GM19025 (cell line): ENCODE data around the gene PNMA8A.

Experiments
- ATAC-seq: cut with Tn5 transposase; IDR thresholded peaks from one replicate; pipeline ENCODE4 v1.9.1; 2021; ENCODE audit warnings: mild to moderate bottlenecking, low read depth, moderate library complexity; ENCODE audit not compliant: unreplicated experiment

The PNMA8A gene

GRCh38 chr19:46493236-46494145, 22.1 kb upstream of the PNMA8A start:
- ATAC-seq = no peak

- no peak for ATAC-seq
Measured at GRCh38 chr19:46492841-46493235, 21.5 kb upstream of the PNMA8A start.

- no peak for ATAC-seq
Measured at GRCh38 chr19:46491975-46492682, 20.8 kb upstream of the PNMA8A start.

DNA sequence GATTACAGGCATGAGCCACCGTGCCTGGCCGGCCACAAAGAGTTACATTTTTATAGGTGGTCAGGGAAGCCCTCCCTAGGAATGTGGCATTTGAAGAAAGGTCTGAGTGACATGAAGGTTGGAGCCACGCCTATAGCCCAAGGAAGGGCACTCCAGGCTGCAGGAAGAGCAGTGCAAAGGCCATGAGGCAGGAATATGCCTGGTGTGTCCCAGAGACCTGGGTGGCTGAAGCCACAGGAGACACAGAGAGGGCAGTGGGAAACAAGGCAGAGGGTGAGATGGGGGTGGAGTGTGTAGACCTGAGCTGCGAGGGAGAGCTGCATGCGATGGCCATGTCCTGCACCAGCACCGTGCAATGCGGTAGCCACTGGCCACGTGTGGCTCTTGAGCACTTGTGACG, 19.4 kb upstream of the PNMA8A start:
- no peak for ATAC-seq

GRCh38 chr19:46489445-46490272, 18.3 kb upstream of the PNMA8A start:
- ATAC-seq = no peak

GRCh38 chr19:46488551-46488950, 17.2 kb upstream of the PNMA8A start:
- ATAC-seq = no peak

DNA sequence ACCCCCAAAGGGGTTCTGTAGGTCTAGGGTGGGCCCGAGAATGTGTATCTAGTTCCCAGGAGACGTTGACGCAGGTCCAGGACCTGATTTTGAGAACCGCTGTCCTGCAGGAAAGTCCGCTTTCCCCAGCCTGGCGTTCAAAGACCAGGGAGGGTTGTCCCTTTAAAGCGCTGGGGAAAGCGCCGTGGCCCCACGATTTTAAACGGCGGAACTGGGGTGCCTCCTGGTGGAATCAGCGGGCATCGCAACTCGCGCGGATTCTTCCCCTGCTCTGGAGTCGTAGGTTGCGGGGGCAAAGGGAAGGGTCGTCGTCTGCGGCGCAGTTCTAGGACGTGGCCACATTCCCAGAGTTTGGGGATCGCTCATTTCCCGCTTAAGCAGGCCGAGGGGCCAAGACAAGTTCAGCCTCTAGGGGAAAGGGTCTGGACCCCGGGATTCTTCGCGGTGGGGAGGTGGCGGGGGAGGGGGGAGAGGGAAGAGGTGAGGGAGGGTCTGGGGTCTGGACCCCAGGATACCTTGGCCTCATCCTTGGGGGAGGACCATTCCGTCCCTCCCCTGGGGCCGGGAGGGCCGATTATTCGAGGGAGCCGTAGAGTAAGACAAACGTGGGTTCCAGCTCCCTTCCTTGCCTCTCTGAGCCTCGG, 16.6 kb upstream of the PNMA8A start:
- no peak for ATAC-seq

DNA sequence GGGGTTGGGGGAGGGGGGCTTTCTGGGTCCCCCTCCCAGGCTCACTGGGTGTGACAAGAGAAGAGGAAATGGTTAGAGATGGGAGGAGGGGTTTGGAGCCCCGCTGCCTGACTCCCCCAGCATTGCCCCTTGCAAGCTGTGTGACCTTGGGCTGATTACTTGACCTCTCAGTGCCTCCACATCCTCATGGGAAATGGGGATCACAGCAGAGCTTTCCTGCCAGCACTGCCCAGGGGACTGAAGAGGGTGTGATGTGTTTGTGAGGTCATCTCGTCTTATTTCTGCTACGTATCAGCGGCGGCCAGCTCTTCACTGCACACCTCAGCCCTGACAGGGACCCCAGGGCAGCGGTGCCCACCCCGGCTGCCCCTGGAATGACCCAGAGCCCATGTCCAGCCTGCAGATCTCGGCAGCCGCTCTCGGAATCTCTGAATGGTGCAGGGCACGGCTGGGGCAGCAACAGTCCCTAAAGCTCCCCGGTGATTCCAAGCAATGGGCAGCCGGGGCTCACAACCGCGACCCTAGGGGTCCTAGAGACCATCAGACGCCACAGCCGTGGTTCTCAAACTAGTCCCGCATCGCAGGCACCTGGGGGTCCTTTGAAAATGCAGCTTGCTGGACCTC, 15.9 kb upstream of the PNMA8A start:
- no peak for ATAC-seq

- ATAC-seq = no peak
Measured at GRCh38 chr19:46486358-46486757, 15.0 kb upstream of the PNMA8A start.

GRCh38 chr19:46484656-46485055, 13.3 kb upstream of the PNMA8A start:
- no peak for ATAC-seq

DNA sequence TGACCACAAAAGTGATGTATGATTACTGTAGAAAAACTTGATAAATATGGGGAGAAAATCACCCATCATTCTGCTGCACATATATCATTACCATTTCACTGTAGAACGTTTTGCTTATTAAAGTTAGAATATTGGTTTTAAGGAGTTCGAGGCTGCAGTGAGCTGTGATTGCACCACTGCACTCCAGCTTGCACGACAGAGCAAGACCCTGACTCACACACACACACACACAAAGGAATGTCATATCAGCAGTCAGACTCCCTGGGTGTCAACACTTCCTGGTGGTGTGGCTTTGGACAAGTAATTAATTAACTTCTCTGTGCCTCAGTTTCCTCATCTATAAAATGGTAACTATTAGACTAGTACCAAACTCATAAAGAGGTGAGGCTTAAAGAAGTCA, 11.3 kb upstream of the PNMA8A start:
- ATAC-seq = no peak

GRCh38 chr19:46481947-46482346, 10.6 kb upstream of the PNMA8A start:
- no peak for ATAC-seq

GRCh38 chr19:46481223-46481848, 10.0 kb upstream of the PNMA8A start:
- ATAC-seq = no peak

GRCh38 chr19:46480415-46480814, 9.1 kb upstream of the PNMA8A start:
- ATAC-seq = no peak

DNA sequence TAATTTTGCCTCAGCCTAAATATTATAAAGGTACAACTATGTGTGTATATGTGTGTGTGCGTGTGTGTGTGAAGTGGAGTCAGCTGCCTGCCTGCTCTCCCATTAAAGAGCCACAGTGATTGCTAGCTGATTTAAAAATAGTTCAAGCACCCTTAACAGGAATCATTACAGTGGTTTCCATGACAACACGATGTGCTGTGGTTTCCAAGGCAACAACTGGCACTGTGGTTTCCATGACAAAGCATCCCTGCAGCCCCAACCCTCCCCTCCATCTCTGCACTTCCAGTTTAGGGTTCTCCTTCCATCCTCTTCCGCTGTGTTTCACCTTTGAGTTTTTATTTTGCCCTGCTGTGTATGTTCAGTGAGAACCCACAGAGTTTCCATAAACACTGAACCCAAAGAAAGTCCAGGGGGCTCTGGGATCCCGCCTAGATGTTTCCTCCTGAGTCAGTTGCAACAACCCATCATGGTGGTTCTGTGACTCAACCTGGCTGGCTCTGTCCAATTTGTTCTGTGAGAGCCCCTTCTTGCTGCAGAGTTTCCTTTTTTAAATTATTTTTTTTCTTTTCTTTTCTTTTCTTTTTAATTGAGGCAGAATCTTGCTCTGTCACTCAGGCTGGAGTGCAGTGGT, 7.1 kb upstream of the PNMA8A start:
- ATAC-seq = no peak

DNA sequence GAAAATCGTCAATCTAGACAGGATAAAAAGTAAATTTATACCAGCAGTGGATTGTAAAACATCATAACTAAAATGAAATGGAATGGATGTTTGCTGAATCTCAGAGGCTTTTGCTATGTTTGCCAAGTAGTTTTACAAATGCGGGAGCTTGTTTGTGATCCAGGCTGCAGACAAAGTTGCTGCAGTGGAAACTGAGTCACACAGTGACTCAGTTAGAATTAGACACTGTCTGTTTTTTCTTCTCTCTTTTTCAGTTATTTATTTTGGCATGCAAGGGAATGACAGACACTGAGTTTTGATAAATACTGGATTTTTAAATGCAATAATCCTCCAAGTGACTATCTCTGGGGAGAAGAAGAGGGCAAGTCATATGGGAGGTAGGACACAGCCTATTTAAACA, 4.6 kb upstream of the PNMA8A start:
- no peak for ATAC-seq

GRCh38 chr19:46474211-46474610, 2.8 kb upstream of the PNMA8A start:
- ATAC-seq = no peak

DNA sequence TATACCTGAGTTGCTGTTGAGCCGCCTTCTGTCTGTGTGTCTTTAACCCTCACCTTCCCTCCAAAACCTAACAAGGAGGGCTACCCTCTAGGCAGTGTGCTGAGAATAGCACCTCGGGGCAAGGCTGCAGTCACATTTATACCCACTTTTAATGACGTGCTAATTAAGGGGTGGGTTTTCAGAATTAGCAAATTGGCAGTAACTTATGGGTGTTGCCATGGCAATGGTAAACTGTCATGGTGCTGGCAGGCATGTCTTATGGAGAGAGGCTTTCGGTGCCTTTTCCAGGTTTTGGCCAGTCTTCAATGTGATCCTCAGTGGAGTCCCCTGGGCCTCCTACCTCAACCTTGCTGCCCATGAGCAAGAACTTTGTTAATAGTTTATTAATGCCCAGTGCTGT, 1.2 kb upstream of the PNMA8A start:
- no peak for ATAC-seq
